GM18861 (cell line): ENCODE results near the gene MEP1B.

ENCODE experiments used
- ATAC-seq: cut with Tn5 transposase; IDR thresholded peaks from one replicate; pipeline ENCODE4 v1.9.1; 2021; ENCODE audit not compliant: unreplicated experiment

MEP1B gene

DNA sequence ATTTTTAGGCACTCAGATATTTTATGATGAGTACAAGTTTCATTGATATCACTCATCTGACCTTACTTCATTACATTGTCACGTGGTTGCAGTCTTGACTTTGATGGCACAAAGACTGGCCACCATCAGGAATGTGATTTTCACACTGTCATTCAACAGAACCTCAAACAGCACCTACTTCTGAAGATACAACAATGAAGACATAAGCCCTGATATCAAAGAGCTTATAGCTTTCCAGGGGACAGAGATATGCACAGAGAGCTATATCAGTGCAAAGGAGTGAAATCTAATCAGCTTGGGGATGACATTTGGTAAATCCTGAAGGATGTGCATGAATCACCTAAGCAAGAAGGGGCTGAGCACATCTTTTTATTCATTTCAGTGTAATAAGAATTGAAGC, 72.3 kb downstream of the MEP1B start:
- ATAC-seq: no peak

GRCh38 chr18:32264401-32264800, 74.6 kb downstream of the MEP1B start:
- no peak for ATAC-seq

DNA sequence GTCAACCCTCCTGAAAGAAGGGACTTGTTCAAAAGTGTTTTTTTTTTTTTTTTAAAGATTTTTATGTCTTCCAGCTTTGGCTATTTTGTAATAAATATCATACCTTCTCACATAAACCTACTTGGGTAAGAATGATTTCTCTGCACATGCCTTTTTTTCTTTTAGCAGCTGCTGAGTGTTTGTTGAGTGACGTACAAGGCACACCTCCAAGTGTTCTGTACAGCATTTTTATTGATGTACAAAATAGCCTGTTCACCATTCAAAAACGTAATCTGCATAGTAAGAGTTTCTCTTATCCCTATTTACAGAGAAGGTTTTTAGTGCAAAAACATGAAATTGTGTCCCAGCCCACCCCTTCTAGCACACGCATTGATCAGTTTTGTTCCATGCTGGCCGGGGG, 77.6 kb downstream of the MEP1B start:
- ATAC-seq: no peak
